ENCODE measurements around the gene SAC3D1.

SAC3D1 gene

GRCh38 chr11:65027213-65028067, 13.6 kb upstream of the SAC3D1 start, which contains the start of gene SNX15:
Gene SNX15, plus strand, starts transcription at chr11:65027439. Its CDS starts 99 bp downstream, at chr11:65027538.
- DNase-seq = peak; percentile 99

DNA sequence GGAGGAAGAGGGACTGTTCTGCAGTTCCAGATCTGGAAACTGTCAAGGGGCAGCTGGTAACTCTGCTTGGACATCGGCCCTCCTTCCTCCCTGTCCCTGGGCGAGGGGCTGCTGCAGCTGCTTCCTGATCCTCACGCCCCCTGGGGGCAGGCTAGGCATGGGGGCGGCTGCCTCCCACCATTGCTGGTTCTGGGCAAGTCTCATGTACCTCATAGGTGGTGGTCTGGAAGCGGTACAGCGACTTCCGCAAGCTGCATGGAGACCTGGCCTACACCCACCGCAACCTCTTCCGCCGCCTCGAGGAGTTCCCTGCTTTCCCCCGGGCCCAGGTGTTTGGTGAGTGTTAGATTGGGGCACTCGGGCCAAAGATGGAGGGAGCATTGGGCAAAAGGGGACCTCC, 8.8 kb upstream of the SAC3D1 start:
- DNase-seq = no peak

DNA sequence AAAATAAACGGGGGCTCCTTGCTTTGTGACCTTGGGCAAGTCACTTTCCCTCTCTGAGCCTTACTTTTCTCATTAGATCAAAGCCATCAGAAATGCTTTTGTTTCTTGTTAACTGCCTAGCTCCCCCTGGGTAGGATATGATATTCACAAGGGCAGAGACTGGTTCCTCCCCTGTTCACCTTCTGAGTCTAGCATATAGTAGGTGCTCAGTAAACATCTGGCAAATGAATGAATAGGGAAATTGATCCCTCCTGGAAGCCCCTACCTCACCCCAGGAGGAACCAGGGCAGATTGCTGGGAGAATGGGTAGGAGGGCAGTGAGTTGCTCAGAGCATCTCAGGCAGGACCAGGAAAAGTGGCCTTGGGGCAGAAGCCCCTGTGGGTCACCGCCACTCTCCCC, 6.6 kb upstream of the SAC3D1 start:
- no peak for DNase-seq

- DNase-seq = peak; percentile 10
These were observed 5.4 kb upstream of the SAC3D1 start for GRCh38 chr11:65035579-65035978.

- DNase-seq = no peak
These were observed 4.1 kb upstream of the SAC3D1 start for GRCh38 chr11:65036931-65037330.

DNA sequence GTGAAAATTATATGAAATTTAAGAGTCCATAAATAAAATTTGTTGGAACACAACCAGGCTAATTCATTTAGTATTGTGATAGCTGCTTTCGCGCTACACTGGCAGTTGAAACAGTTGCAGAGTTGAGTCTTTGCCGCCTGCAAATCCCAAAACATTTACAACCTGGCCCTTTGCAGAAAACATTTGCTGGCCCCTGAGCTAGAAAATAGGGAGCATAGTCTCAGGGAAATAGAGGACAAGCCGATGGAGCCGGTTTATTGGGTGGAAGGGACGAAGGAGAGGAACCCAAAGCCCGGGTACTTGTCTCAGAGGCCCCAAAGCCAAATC, 527 bp upstream of the SAC3D1 start:
- no peak for DNase-seq

DNA sequence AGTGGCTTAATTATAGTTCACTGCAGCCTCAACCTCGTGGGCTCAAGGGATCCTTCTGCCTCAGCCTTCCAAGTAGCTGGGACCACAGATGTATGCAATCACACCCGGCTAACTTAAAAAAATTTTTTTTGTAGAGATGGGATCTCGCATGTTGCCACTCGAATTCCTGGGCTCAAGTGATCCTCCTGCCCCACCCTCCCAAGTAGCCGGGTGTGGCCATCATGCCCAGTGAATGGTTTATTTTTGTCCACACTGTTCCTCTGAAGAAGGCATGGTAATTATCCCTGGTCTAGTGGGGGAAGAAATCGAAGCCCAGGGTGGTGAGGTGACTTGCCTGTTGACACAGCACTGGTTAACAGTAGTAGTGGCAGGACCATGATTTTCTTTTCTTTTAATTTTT, 1.9 kb downstream of the SAC3D1 start:
- no peak for DNase-seq

- no peak for DNase-seq
These were observed 3.0 kb downstream of the SAC3D1 start for GRCh38 chr11:65043881-65044501.

DNA sequence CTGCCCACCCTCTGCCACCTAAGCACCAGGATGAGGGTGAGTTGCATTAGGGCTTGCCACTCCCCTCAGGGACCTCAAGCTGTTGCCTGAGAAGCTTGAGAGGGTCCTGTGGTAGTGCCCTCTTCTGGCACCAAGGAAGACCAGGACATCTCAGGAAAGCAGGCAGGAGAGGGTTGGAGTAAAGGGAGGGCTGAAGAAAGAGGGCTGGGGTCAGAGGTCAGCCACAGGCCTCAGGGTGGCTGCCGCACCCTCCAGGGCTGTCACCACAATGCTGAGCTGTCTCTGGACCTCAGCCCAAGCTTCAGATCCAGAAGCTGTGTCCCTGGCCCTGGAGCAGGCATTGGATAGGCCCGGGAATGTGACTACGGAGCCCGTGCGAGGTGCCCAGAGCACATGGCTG, 4.1 kb downstream of the SAC3D1 start:
- DNase-seq = no peak

GRCh38 chr11:65045728-65046127, 4.7 kb downstream of the SAC3D1 start:
- no peak for DNase-seq

GRCh38 chr11:65047581-65048422, 6.8 kb downstream of the SAC3D1 start:
- peak; percentile 21 for DNase-seq

GRCh38 chr11:65051398-65051858, 10.4 kb downstream of the SAC3D1 start:
- DNase-seq = no peak

- no peak for DNase-seq
These were observed 13.0 kb downstream of the SAC3D1 start for GRCh38 chr11:65053827-65054508.

- DNase-seq = no peak
These were observed 14.5 kb downstream of the SAC3D1 start for GRCh38 chr11:65055538-65055937.

GRCh38 chr11:65056999-65057398, 16.0 kb downstream of the SAC3D1 start:
- no peak for DNase-seq

DNA sequence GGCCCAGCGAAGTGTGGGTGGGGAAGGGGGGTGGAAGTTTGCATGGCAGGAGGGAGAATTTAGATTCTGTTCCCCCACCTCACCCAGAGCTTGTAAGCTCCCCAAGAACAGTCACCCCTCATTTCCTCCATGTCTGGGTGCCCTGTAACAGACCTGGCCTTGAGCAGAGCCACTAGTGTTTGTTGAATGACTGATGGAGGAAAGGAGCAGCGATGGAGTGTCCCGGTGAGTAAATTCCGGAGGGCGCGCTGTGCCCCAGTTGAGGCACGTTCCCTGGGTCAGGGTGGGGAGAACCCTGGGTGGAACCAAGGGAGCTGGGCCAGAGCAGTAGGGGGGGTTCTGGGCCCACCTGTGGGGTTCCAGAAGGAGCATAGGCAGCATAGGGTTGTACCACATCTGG, 16.5 kb downstream of the SAC3D1 start:
- DNase-seq = no peak

- DNase-seq = no peak
These were observed 17.0 kb downstream of the SAC3D1 start for GRCh38 chr11:65058012-65058411.

GRCh38 chr11:65058419-65059054, 17.5 kb downstream of the SAC3D1 start, which contains the start of gene NAALADL1:
Gene NAALADL1, minus strand, starts transcription at chr11:65058553. Its CDS starts 32 bp downstream, at chr11:65058521.
- no peak for DNase-seq

DNA sequence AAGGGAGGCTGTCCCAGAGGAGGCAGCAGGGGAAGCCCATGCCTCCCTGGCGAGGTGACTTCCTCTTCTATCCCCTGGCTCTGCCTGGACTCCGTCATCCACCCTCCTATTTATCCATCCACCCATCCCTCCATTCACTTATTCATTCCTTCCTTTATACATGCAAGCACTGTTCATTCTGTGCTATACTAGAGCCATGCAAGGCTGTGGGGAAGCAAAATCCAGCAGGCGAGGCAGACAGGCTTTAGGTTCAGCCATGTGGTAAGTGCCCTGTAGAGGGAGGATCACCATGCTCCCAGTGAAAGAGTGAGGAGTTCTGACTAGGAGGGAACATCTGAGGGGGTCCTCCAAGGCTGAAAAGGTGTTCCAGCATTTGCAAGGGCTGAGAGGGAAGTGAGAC, 18.5 kb downstream of the SAC3D1 start:
- no peak for DNase-seq

- no peak for DNase-seq
These were observed 19.2 kb downstream of the SAC3D1 start for GRCh38 chr11:65059959-65060824.

DNA sequence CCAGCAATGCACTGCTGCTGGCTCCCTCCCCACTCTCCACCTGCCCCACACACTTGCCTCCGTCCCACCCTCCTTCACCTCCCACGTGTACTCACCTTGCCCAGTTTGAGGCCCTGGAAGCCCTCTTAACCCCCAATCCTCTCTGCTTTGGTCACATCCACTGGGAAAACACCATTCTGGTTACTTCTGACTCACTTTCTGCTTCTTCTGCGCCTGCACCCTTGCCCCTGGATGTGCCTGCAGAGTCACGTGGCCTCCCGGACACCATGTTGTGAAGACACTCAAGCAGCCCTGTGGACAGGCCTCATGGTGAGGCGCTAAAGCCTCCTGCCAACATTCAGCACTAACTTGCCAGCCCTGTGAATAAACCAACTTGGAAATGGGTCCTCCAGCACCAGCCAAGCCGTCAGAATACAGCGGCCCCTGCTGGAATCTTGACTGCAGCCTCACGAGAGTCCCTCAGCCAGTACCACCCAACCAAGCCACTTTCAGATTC, 20.0 kb downstream of the SAC3D1 start:
- no peak for DNase-seq
